Islet precursor cell (in vitro differentiated cells): ENCODE measurements around the gene SPEM1.
"Not testable (repeated sequence)": the region's sequence is repeated elsewhere in the genome, so short reads cannot be mapped to it uniquely, and the experiment has no call there.

Experiments
- DNase-seq: peaks from one replicate; pipeline ENCODE4 v3.0.0-alpha.2; 2018

Gene SPEM1

DNA sequence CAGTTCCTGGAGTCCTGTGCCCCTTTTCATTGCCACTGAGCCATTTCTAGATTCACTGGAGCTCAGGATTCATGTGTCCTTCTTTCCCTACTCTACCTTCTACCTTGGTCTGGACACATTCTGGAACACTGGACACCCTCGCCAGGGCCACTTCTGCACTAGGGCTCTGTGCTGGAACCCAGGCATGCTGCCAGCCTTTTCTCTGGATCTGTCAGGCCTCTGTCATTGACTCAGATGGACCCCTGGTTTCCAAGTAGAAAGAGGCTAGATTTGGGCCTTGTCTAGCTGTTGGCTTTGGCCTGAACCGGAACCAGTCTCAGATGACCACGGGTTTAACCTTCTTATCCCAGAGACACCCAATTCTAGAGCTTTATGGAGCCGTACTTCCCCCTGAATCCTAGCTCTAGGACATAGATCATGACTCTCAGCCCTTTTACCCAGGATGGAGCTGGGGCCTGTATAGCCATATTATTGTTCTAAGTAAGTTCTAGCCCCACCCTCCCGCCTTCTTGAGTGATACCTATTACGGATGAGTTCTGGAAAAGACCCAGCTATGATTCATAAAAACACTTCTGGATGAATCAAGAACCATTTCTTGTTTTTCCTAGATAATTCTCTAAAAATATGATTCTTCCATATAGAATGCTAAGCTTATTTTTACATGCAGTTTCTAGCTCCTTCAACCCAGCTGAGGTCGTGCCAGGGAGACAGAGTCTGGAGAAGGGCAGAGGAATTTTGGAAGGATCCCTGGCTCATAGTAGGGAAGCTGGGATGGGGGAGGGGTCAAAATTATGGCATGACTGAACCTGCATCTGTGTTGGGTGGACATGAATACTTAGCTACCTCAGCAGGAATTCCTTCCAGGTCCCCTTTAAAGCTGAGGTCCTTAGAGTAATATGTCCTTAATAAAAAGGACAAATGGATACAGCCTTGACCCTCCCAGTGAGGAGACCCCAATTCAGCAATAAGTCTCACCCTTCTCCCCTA, 23.7 kb downstream of the SPEM1 start:
- DNase-seq, result no peak

DNA sequence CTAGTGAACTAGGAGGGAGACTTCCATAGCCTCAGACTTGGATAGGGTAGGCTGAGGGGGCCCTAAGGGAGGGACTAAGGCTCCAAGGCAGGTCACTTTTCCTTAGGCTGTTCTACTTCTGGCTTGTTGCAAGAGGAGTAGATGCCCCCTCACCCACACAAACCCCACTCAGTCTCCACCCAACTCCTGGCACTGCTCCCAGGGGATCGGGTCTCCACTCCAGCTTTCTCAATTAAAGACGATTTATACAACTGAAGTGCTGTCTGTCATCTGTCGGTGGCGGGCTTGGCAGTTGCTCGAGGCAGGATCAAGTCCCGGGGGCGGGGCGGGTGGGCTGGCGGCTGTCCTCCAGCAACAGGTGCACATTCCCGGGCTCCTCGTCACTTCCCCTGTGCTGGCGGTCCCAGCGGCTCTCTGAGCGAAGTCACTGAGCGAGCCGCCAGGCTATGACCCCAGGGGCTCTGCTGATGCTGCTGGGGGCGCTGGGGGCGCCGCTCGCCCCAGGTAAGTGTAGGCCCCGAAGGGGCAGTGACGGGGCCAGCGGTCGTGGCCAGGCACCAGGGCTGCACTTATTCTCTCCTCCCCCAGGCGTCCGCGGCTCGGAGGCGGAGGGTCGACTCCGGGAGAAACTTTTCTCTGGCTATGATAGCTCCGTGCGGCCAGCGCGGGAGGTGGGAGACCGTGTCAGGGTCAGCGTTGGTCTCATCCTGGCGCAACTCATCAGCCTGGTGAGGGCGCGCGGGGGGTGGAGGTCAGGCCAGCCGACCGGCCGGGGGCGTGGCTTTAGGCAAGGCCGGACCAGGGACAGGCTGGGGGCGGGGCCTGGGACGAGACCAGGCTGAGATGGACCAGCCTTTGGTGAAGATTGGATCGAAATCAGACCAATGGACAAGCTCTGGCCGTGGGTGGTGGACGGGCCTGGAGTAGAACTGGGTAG, 24.8 kb downstream of the SPEM1 start, which contains the start of gene CHRNB1:
CHRNB1 (plus strand) TSS at position 380 of the 937 bp plus-strand sequence; CDS start at position 447, 67 bp downstream.
- peak; percentile 97 for DNase-seq

DNA sequence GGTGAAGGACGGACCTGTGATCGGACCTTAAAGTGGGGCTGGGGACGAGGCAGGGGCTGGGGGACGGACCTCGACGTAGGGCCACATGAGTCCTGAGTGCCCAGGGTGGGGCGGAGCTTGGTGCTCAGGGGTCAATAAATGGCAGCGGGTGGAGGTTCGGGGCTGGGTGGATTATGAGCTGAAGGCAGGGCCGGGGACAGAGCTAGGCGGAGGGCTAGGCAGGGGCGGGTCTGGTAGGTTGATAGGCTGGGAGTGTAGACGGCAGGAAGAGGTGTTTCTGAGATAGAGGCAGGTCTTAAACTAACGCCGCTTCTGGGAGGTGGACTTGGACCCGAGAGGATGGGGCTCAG, 25.5 kb downstream of the SPEM1 start:
- peak; percentile 96 for DNase-seq

DNA sequence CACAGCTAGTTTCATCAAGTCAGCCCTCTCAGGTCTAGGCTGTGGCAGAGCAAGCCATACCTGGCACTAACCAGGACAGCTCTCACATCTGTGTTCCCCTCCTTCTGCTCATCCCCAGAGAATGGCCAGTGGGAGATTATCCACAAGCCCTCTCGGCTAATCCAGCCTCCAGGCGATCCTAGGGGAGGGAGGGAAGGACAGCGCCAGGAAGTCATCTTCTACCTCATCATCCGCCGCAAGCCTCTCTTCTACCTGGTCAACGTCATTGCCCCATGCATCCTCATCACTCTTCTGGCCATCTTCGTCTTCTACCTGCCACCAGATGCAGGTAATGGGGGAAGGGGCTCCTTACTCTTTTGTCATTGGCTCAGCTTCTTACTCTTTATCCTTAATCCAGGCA, 28.3 kb downstream of the SPEM1 start:
- DNase-seq, result no peak

DNA sequence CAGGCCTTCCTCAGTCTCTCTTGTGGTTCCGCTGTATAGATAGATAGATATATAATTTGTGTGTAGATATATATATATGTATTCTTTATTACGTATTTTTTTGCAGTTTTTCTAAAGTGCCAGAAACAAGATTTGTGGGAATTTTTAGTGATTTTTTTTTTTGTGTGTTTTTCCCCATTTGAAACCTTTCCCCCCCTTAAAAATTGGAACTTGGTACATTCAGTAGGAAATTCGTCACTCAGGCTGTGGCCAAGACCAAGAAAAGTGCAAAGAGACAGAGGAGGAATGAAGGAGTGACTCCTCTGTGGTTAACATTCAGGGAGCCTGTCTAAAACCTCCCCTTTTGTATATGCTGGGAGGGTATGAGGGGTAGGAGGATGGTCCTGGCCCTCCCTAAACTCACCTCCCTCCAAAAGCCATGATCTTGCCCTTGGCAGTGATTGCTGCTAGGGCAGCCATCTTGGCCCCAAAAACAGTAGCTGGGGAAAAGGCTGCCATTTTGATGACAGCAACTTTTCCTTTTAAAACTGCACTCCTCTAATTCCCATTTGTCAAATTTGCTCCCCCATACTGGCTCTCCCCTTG, 39.9 kb downstream of the SPEM1 start:
- DNase-seq, result no peak

DNA sequence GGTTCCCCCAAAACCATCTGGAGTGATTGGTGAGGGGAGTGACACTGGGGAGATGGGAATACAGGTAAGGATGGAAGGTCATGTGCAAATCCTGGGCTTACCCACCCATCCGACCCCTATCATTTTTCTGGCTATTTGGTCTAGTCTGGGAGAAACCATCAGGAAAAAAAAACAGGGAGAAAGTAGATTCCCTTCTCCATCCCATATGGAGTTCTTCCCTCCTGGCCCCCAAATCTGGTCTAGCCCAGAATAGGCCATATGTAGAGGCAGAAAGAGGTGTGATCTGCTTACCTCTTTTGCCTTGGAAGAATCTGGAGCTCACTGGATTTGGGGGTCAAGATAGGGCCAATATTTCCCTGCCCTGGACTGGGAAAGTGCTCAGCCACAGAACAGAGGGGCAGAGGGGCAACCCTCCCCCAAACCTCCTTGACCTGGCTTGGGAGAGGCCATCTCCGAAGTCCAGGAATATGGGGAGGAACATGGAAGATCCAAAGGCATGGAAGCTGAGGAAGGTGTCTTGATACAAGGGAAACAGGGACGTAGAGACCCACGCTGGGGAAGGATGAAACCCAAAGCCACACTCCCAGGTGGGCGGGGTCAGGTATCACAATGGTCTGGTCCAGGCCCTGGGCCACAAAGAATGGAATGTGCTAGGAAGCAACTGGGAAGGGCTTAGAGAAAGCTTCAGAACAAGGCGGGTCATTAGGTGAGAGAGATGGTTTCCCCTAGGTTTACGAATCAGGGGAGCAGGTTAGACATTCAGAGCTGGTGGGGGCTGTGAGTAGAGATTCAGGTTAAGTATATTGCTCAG, 40.9 kb downstream of the SPEM1 start:
- DNase-seq, result no peak

DNA sequence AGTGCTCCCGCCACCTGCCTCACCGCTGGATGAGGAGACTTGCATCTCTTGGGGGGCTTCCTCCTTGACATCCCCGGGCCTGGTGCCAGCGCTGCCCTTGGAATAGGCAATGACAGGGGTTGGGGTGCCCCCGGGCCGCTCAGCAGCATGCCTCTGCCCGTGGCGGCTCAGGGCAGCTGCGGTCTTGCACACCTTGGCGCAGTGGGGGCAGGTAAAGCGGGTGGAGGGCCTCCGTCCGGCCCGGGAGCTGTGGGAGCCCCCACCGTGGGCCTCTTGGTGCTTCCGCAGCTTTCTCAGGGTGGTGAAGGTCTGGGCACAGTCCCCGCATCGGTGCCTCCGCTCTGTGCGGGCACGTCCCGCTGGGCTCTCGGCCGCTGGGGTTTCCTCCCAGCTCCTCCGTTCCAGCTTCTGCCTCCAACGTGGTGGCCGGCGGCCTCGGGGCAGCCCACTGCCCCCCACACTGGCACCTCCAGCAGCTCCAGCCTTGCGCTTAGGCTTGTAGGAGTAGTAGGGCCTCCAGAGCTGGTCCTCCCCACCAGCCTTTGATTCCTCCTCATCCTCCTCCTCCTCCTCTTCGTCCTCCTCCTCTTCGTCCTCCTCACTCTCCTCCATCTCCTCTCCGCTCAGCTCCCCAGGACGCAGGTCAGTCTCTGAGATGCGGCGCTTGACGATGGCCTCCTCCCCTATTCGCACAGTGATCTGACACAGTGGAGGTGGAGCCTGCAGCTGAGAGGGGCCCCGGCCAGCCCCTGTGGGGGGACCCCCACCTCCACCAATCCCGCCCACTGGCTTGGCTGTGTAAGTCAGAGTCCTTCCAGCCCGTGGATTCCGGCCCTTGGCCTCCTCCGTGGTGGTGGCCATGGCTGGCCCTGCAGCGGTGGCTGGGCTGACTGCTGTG, 42.6 kb downstream of the SPEM1 start:
- no peak for DNase-seq

DNA sequence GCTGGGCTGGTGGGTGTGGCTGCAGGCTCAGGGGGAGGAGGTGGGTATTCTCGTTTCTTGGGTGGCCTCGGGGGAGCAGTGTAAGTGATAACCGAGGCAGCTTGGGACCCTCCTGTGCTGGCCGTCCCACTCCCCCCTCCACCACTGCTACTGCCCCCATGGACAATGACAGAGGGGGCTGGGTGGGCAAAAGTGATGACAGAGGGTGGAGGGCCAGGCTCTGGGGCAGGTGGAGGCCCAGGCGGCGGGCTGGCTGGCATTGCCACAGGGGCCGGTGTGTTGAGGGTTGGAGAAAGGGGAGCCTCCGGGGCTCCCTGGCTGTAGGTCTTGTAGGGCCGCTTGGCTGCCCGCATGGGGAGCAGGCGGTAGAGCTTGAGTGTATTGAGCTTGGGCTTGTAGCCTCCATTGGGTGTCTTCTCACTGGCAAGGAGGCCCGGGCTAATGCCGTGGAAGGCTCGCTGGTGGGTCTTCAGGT, 43.3 kb downstream of the SPEM1 start:
- no peak for DNase-seq

DNA sequence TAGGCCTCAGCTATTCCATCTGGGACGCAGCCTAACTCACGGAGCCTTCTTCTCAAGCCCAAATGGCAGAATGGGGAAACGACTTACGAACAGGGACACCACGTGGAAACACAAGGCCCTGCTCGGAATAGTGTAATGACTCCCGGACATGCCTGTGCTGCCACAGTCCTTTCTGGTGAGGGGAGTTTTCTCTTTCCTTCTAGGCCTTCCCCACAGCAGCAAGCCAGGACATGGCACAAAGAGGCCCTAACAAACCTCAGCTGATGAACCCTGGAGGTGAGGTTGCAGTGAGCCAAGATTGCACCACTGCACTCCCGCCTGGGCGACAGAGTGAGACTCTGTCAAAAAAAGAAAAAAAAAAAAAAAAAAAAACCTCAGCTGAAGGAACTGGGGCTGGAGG, 44.0 kb downstream of the SPEM1 start:
- DNase-seq, result no peak

DNA sequence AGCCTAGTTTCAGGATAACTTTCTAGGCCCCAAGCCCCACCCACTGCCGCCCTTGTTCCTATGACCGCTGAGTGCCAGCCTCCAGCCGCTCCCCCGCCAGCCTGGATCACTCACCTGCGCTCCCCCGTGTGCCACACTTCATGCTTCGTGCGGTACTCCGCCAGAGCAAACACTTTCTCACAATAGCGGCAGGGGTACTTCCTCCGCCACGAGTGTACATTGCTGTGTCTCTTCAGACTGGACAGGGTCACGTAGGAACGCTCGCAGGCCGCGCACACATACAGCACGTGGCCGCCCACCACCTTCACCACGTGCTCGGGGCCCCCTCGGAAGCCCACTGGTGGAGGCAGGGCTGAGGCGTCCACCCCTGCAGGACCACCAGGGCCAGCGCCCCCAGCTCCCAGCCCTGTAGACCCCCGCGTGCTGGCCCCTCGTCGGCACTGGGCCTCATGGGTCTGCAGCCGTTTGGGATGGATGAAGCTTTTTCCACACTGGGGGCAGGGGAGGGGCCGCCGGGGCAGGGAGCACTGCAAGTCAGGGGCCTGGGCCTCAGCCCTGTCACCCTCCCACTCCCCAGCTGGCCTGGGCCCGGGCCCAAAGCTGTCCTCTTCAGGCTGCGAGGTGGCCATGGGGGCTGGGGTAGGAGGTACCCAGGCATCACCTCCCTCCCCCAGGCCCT, 45.6 kb downstream of the SPEM1 start:
- no peak for DNase-seq

DNA sequence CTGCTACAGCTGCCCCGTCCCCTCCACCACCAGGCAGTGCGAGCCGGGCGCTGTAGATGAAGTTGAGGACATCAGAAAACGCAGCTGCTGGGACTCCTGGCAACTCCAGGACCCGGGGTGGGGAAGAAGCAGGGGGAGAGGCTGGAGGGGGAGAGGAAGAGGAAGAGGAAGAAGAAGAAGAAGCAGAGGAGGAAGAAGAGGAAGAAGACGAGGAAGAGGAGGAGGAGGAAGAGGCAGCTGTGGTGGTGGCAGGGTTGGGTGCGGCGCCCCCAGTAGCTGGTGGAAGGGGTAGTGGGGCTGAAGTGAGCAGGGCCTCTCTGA, 46.2 kb downstream of the SPEM1 start:
- no peak for DNase-seq

DNA sequence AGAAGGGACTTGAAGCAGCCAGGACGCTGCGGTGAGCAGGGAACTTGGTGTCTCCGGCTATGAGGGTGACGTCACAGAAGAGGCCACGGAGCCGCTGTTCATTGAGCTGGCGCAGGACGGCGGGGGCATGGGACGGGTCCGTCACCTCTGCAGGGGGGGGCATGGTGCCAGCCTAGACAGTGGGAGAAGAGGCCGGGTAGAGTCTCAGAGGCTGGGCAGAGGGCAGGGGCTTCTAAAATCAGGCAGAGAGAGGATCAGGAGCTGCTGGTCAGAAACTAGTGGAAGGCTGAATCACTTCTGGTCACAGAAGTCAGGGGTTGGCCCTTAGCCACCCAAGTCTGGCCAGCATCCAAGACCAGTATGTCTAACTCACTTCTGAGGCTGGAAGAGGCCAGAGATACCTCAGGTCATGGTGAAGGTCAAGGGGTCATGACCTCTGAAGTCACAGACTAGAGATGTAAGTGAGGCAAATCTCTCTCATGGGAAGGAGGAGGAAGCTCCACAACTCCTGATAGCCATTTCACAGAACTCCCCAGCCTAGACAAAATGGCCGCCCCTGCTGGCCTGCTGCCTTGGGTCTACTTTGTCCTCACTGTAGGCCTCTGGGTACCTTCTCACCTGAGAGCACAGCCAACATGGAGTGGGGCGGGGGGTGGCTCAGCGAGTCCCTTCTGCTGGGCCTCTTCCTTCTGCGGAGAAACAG, 46.7 kb downstream of the SPEM1 start:
- DNase-seq, result no peak

DNA sequence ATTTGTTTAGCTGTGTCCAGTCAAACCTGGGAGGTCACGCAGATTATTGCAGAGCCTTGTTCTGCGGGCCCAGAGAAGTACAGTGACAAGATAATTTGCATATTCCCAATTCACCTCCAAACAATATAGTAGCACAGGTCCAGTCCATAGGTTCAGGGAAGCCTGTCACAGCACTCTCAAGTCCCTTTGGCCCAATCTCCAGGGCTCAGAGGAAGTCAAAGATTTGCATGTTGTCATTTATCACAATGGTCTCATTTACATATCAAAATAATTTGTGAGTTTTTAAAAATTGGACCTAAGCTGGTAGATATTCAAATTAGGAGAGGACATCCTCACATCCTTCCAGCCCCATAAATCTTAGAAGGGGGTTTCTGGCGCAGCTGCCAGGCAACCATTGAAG, 47.4 kb downstream of the SPEM1 start:
- DNase-seq, result no peak

DNA sequence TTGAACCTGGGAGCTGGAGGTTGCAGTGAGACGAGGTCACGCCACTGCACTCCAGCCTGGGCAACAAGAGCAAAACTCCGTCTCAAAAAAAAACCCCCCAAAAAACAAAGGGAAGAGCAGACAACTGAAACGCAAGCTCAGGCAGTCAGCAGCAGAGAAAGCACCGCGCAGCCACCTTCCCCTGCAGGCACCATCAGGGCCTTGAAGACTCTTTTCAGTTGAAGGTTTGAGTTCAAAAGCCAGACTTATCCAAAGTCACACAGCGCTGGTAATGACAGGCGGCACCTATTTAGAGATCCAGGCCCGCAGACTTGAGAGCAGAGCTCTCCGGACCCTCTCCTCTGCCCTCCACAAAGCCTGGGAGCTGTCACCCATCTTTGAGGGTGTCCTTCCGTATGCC, 48.2 kb downstream of the SPEM1 start:
- no peak for DNase-seq

DNA sequence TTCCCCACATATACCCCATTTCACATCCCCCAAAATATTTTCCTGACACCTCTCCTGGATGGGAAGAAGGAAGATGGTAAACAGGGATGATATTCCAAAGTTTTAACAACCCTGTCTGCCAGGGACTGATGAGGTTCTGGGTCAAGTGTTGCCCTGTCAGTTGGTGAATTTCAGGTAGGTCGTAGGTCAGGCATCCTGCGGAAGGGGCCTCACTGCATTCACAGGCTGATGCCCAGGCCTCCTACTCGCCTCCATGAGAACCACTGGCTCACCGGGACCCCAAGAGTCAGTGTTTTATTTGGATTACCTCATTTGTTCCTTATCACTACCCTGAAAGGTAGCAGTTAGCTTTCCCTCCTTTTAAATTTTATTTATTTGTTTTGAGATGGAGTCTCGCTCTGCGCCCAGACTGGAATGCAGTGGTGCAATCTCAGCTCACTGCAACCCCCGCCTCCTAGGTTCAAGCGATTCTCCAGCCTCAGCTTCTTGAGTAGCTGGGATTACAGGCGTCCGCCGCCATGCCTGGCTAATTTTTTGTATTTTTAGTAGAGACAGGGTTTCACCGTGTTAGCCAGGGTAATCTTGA, 48.8 kb downstream of the SPEM1 start:
- DNase-seq, result no peak

DNA sequence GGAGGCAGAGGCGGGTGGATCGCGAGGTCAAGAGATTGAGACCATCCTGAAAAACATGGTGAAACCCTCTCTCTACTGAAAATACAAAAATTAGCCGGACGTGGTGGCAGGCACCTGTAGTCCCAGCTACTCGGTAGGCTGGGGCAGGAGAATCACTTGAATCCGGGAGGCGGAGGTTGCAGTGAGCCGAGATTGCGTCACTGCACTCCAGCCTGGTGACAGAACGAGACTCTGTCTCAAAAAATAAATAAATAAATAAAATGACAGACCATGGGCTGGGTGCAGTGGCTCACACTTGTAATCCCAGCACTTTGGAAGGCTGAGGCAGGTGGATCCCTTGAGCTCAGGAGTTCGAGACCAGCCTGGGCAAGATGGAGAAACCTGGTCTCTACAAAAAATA, 49.7 kb downstream of the SPEM1 start:
- DNase-seq, result not testable (repeated sequence)

DNA sequence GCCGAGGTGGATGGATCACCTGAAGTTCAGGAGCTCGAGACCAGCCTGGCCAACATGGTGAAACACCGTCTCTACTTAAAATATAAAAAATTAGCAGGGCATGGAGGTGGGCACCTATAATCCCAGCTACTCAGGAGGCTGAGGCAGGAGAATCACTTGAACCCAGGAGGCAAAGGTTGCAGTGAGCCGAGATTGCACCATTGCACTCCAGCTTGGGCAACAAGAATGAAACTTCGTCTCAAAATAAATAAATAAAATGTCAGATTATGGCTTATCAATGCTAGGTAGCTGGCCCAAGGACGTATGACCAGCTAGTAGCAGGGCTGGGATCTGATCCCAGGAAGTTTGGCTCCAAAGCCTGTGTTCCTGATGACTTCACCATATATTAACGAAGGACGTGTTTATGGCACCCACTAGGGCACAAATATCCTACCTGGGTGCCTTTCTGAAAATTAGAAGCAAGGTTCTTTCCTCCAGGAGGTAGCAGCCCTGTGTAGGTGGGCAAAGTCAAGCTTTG, 50.4 kb downstream of the SPEM1 start:
- DNase-seq, result not testable (repeated sequence)
